GM11168 (cell line): Measurements from ENCODE around the gene OR5H1.
"Not testable (repeated sequence)": the region's sequence is repeated elsewhere in the genome, so short reads cannot be mapped to it uniquely, and the experiment has no call there.

Source experiments
- in situ Hi-C: fragments of 300-500 bp; cut with MboI; formaldehyde crosslinking; loops from one replicate; pipeline ENCODE4 v1.12.0; 2022; ENCODE audit warnings: low sequenced_read_pairs; ENCODE audit not compliant: unreplicated experiment

The OR5H1 gene

GRCh38 chr3:98130421-98130820 lies at the start of gene OR5H1:
TSS of gene OR5H1 (plus strand) at chr3:98130721. CDS start at chr3:98132698, 1,977 bp downstream.
- in situ Hi-C loops = no loop called here

GRCh38 chr3:98086873-98087272 lies 43.6 kb upstream of the OR5H1 start, which contains the start of gene OR5AC2:
TSS of gene OR5AC2 (plus strand) at chr3:98087173. CDS start at chr3:98087173, 0 bp downstream.
- in situ Hi-C loops = no loop called here

GRCh38 chr3:98095882-98096281 lies 34.6 kb upstream of the OR5H1 start:
- in situ Hi-C loops = no loop called here

- in situ Hi-C loops = no loop called here
Observed at GRCh38 chr3:98099848-98100247, 30.7 kb upstream of the OR5H1 start.

- in situ Hi-C loops = no loop called here
Observed at GRCh38 chr3:98108162-98108561, 22.4 kb upstream of the OR5H1 start.

DNA sequence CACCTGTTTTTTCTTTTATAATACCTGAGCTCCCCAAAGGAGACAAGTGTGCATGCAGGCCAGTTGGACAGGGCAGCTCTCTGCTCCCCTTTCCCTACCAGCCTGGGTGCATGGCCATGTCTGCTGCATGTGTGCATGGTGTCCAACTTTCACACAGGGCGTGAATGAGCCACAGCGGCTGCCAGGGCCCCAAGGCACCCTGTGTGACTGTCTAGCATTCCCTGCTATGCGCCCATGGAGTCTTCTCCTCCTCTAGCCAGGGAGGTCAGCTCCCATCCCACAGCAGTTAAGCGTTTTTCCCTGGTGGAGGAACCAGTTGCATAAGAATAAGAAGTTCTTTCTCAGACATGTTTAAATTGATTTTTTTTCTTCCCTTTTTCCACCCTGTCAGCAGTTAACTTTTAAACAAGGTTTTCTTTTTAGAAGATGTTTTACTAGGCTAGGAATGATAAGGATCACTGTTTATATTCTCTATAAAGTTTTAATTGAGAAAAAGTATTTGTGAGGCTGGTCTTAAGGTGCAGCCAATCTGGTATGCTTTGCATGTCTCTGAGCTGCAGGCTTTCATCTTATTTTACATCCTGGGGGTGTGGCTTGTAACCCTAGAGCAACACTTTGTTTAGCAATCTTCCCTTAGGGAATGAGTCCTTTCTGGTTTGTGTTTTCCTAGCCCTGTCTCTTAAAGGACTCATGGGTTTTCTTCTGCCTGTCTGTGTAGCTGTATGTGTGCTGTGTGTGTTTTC lies 20.5 kb upstream of the OR5H1 start:
- in situ Hi-C loops = no loop called here

DNA sequence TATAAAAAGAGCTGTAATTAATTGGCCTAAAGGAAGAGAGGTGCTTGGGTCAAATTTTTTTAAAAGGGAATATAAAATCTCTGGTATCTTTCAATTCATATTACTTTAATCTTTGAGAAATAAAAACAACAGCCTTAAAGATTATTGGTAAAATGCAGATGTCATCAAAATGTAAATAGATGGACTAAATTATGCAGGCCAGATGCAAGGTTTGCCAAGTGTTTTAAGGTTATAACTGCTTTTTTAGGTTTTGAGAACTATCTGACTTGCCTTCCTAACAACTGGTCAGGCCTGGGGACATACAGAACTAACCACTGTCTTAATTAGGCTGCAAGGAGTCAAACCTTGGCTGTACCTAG lies 20.0 kb upstream of the OR5H1 start:
- in situ Hi-C loops = no loop called here

GRCh38 chr3:98114264-98114663 lies 16.3 kb upstream of the OR5H1 start:
- in situ Hi-C loops = no loop called here

- in situ Hi-C loops = no loop called here
Observed at GRCh38 chr3:98115717-98116116, 14.8 kb upstream of the OR5H1 start.

DNA sequence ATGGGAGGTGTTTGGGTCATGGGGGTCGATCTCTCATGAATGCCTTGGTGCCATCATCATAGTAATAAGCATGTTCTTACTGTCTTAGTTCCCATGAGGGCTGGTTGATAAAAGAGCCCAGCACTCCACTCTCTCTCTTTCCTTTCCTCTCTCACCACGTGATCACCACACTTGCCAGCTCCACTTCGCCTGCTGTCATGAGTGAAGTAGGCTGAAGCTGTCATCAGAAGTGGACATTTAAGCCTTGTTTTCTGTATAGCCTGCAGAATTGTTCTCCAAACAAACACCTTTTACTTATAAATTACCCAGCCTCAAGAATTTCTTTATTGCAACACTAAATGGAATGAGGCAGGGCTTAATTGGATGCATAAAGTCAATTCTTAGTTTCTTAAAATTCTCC lies 6.1 kb downstream of the OR5H1 start:
- in situ Hi-C loops = no loop called here

DNA sequence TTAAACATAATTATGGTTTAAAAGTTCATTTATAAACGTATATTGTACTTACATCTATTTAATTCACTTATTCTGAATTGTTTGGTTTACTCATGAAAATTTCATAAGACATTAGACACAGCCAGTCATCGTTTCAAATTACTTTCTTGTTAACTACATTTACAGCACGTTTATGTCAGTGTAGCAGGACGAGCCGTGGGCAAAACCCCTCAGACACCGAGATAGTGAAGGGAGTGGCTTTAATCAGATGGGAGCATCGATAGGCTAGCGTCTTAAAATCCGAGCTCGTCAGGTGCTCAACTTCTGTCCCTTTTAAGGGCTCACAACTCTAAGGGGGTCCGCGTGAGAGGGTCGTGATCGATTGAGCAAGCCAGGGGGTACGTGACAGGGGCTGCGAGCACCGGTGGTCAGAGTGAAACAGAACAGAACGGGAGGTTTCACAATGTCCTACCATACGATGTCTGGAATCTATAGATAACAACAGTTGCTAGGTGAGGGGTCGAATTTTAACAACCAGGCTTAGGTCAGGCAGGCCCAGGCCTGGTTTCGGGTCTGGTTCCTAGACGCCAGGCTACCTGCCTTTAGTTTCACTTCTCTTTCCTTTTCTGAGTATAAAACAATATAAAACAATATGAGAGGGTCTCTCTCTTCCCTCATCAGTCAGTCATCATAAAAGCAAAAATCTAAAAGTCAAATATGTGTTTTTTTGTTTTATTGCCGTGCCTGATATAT lies 7.5 kb downstream of the OR5H1 start:
- in situ Hi-C loops = not testable (repeated sequence)

DNA sequence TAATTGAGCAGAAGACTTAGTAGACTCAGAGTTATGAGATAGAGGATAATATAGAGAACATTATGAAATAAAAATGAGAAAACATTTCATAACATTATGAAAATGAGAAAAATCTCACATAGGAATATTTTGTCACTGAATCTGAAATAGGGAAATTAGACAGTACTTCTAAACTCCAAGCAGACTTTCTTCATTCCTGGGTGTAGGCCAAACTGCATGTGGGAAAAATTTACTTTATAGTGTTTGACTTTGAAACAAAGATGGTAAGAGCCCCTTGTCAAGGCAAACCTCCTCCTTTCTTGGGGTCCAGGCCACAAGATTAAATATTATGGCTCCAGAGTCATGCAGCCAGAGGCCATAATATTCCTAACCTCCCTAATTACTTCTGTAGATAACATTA lies 10.0 kb downstream of the OR5H1 start:
- in situ Hi-C loops = loop anchor here (5.0 kb wide), 1 partner anchor 42 kb away; no protein-coding TSS in a partner anchor

DNA sequence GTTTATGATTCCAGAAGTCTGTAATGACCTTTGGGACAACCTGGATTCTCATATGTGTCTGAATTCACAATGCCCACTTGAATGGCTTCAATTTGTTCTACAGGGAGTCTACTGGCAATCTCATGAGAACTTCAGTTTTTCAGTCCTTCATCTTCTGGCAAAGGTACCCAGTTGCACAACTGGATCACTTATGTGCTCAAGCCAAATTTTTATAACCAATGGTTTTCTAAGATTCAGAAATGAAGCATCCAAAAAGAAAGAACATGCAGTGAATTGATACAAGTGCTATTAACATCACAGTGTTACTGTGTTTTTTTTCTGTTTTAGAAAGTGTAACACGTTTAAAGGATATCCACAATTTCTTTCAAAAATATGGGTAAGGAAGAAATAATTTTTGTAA lies 16.7 kb downstream of the OR5H1 start, which contains the start of gene OR5H14:
Gene OR5H14, plus strand, starts transcription at position 301 of the 400 bp plus-strand sequence. CDS start 1,907 bp downstream, outside the sequence.
- in situ Hi-C loops = no loop called here

- in situ Hi-C loops = no loop called here
Observed at GRCh38 chr3:98148751-98149150, 18.2 kb downstream of the OR5H1 start.

DNA sequence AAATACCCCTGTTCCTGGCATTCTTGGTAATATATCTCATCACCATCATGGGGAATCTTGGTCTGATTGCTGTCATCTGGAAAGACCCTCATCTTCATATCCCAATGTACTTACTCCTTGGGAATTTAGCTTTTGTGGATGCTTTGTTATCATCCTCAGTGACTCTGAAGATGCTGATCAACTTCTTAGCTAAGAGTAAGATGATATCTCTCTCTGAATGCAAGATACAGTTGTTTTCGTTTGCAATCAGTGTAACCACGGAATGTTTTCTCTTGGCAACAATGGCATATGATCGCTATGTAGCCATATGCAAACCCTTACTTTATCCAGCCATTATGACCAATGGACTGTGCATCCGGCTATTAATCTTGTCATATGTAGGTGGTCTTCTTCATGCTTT lies 18.9 kb downstream of the OR5H1 start:
- in situ Hi-C loops = not testable (repeated sequence)

- in situ Hi-C loops = no loop called here
Observed at GRCh38 chr3:98151241-98151640, 20.7 kb downstream of the OR5H1 start.

DNA sequence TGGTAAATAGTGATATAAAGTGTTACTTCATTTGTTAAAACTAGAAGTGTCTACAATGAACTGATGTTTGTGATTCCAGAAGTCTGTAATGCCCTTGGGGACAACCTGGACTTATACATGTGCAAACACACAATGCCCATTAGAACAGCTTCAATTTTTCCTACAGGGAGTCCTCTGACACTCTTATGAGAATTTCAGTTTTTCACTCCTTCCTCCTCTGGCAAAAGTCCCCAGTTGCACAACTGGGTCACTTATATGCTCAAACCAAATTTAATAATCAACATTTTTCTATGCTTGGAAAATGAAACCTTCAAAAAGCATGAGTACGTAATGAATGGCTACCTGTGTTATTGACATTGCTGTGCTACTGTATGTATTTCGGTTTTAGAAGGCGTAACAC lies 35.9 kb downstream of the OR5H1 start, which contains the start of gene OR5H15:
Gene OR5H15, plus strand, starts transcription at position 301 of the 400 bp plus-strand sequence. CDS start 2,004 bp downstream, outside the sequence.
- in situ Hi-C loops = no loop called here

DNA sequence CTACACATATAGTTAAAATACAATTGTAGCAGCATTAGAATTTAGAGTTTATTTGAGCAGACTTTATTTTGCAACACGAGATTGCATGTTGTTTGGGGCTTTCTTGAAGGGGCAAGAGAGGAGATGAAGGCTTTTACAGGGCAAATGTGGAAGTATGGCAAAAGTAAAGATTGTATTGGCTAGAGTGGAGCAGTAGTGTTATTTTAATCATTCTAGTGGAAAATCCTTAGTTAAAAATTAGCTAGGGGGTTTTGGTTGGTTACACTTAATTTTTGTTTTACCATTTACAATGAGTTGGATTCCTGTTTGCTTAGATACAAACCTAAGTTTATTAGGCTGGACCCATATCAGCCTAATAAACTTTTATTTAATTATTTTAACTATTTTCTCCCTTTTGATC lies 40.5 kb downstream of the OR5H1 start:
- in situ Hi-C loops = no loop called here

GRCh38 chr3:98172621-98173020 lies 42.1 kb downstream of the OR5H1 start:
- in situ Hi-C loops = no loop called here

DNA sequence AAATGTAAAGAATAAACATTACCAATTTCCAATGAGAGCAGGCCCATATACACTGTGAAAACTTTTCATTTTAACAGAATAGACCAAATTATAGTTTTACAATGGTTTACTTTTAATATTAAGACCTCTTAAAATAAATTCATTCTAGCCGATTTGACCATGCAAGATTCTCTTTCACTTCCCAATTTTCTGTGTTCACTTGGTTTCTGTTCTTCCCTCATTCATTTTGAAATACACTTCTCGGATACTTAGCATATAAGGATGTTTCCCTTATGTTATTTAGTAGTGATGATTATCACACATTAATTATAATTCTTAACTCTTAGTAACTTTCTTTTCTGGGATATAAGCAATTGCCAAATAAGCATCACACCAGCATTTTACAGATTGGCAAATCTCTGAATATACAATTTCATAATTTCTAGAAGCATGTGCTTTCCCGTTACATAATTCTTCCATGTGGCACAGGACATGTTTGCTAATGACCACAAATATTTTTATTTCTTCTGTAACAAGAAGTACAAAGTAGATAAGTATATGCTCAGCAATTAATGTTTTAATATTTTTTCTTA lies 49.9 kb downstream of the OR5H1 start:
- in situ Hi-C loops = loop anchor here (5.0 to 25.0 kb wide), 2 partner anchors 38 to 157 kb away; no protein-coding TSS in a partner anchor

DNA sequence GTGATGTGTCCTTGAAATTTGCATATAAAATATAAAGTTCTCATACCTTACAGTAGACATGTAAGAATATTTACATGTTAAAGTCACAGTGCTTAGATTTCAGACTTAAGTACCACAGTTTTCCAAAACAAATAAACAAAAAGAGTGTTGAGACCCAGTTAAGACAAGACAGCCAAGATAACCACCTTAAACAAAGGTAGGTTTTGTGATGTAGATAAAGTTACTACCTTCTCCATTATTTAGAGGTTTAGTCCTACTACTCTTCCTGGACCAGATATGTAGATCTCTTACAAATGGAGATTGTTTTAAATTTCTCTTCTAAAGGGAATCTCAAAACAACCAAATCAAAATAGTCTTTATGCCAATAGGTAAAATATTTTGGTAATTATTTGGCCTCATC lies 51.7 kb downstream of the OR5H1 start:
- in situ Hi-C loops = loop anchor here (5.0 to 25.0 kb wide), 2 partner anchors 40 to 155 kb away; no protein-coding TSS in a partner anchor
